Measurements from ENCODE around the gene RHOJ.

RHOJ gene

DNA sequence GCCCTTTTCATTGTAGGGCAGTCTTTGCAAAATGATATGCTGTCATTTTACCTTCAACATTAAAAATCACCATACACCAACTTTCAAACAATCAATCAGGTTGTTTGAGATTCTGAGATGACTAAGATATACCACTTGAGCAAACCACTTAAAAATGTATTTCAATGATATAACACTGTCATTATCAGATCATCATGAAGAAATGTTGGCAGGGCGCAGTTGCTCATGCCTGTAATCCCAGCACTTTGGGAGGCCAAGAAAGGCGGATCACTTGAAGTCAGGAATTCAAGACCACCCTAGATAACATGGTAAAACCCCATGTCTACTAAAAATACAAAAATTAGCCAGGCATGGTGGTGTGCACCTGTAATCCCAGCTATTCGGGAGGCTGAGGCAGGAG, 13.0 kb upstream of the RHOJ start:
- TF ChIP-seq, protein P1, sequence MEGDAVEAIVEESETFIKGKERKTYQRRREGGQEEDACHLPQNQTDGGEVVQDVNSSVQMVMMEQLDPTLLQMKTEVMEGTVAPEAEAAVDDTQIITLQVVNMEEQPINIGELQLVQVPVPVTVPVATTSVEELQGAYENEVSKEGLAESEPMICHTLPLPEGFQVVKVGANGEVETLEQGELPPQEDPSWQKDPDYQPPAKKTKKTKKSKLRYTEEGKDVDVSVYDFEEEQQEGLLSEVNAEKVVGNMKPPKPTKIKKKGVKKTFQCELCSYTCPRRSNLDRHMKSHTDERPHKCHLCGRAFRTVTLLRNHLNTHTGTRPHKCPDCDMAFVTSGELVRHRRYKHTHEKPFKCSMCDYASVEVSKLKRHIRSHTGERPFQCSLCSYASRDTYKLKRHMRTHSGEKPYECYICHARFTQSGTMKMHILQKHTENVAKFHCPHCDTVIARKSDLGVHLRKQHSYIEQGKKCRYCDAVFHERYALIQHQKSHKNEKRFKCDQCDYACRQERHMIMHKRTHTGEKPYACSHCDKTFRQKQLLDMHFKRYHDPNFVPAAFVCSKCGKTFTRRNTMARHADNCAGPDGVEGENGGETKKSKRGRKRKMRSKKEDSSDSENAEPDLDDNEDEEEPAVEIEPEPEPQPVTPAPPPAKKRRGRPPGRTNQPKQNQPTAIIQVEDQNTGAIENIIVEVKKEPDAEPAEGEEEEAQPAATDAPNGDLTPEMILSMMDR (IDR thresholded peaks at IDR 0.05; ENCODE audit: control insufficient read depth, extremely low read depth, insufficient read depth): no peak
- DNase-seq (ENCODE audit: low read depth): no peak
- no peak overlapping the region for H3K4me3 ChIP-seq (ENCODE audit: low read depth, low read length)

DNA sequence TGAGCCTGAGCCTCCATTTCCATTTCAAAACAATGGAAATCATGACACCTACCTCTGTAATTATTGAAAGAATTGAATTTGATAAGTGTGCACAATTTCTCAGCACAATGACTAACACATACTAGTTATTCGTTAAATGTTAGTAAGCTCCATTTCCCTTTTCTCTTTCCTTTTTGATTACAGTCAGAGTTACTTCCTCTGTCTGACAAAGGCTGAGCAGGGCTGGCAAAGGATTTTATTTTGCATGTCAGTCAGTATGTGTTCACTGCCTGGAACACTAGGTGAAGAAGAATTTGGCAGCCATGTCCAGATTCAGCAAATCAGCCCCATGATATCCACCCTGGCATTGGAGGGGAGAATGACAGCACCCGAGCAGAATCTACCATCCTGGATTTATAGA, 12.2 kb upstream of the RHOJ start:
- DNase-seq (ENCODE audit: low read depth): no peak
- TF ChIP-seq, protein P1 (IDR thresholded peaks at IDR 0.05; ENCODE audit: control insufficient read depth, extremely low read depth, insufficient read depth): no peak
- H3K4me3 ChIP-seq (ENCODE audit: low read depth, low read length): no peak overlapping the region

DNA sequence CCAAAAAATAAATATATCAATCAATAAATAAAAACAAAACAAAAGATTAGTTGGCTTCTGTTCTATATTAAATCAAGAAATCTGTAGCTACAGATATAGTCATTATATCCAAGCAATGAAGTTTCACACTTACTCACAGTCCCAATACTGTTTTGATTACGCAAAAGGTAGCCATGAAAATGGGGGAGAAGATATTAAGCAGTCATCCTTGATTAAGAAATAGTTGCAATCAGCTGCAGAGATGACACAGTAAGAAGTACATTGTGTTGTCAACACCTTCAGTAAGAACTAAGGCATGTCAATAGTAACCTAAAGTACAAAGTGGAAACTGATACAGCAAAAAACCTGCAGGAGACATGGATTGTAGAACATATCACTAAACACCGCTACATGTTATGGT, 11.0 kb upstream of the RHOJ start:
- no peak for DNase-seq (ENCODE audit: low read depth)
- H3K4me3 ChIP-seq (ENCODE audit: low read depth, low read length): no peak overlapping the region
- TF ChIP-seq, protein P1 (IDR thresholded peaks at IDR 0.05; ENCODE audit: control insufficient read depth, extremely low read depth, insufficient read depth): no peak

DNA sequence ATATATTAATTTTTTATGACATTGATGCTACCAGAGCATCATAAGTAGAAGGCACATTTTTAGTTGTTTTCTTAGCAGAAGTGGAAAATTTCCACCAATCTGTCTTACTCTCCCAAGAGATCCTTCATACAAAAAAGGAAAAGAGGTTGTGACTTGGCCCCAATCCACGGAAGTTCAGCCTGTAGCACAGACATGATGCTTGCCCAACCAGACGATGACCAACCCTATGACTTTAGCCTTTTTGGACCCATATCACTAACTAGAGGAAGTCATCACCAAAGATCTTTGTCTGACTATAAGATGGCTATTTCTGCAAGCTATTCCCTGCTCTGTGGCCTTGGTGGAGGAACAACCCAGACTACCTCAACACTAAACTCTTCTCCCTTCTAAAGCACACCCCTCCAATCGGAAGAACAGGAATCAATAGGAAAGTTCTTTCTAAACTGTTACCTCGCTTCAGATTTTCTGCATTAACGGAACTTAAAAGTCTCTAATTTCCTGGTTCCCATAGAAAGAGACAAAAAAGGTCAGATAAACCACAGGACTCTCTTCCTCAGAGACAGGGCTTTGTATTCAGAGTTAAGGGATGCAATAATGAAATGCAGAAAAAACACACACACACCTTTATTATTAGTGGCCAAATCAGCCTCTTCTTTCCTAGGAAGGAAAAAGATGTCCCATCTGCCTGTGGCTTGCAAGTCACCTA, 4.1 kb upstream of the RHOJ start:
- H3K4me3 ChIP-seq (ENCODE audit: low read depth, low read length): no peak overlapping the region
- TF ChIP-seq, protein P1 (IDR thresholded peaks at IDR 0.05; ENCODE audit: control insufficient read depth, extremely low read depth, insufficient read depth): no peak
- no peak for DNase-seq (ENCODE audit: low read depth)

DNA sequence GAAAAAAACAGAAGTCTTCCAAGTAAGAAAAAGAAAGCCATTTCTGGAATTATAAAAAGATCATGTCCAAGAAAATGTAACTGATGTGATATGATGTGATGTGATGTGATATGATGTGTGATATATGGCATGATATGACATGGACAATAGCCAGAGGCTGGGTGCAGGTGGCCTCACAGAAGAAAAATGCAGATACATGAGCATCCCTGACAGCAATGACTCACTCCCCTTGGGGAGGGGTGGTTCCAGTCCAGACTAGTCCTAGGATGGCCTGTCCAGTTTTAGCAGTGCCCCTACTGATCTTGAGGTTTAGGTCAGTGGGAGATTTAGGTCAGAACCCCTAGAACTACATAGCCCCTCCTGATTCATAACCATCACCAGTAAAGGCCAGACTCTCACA, 3.5 kb upstream of the RHOJ start:
- no peak for DNase-seq (ENCODE audit: low read depth)
- H3K4me3 ChIP-seq (ENCODE audit: low read depth, low read length): no peak overlapping the region
- TF ChIP-seq, protein P1 (IDR thresholded peaks at IDR 0.05; ENCODE audit: control insufficient read depth, extremely low read depth, insufficient read depth): no peak

DNA sequence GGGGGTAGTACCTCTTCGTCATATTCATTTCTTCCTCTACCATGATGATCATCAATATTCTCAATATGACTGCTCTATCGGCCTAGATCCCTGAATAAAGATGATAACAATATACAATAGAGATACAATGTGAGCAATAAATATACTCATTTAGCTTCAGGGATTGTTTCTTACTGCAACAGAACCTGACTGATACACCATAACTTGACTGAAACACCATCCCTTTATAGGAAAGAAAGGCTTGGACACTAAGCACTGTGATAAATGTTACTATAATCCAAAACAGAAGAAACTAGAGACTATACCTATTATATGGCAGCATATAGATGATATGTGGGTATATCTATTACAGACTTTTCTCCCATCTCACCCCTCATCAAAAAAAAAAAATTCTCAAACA, 1.2 kb upstream of the RHOJ start:
- no peak for DNase-seq (ENCODE audit: low read depth)
- TF ChIP-seq, protein P1 (IDR thresholded peaks at IDR 0.05; ENCODE audit: control insufficient read depth, extremely low read depth, insufficient read depth): no peak
- H3K4me3 ChIP-seq (ENCODE audit: low read depth, low read length): no peak overlapping the region
